Uterus (tissue), 2 donors: Measurements from ENCODE around the gene PPP2R5E.

Experiments
- CTCF ChIP-seq, 4 experiments: fragments of 200-600 bp in 2 of 4; fragments of 450-650 bp in 2 of 4; sonication (generic) in 2 of 4; IDR thresholded peaks; one replicate each; pipeline ENCODE4 v1.5.1; 2016 to 2019; ENCODE audit warnings: antibody characterized with exemption in 4 of 4, mild to moderate bottlenecking in 2 of 4, moderate library complexity in 1 of 4
- POLR2A ChIP-seq, 2 donors: fragments of 450-650 bp; IDR thresholded peaks; one replicate each; pipeline ENCODE4 v1.6.1; 2016; ENCODE audit warnings: antibody characterized with exemption in 2 of 2, mild to moderate bottlenecking in 1 of 2, moderate library complexity in 1 of 2

- TF ChIP-seq CTCF (IDR thresholded peaks at IDR 0.05) (no peak), POLR2A (IDR thresholded peaks at IDR 0.05) (no peak)
These were observed 30.4 kb upstream of the PPP2R5E start for GRCh38 chr14:63573581-63573980.
